ENCODE measurements around the gene ABCG1. TPM values are rescaled to one million over a fixed set of nuclear protein-coding genes. Genes with fewer than 3 reads are reported as not detected.

The ABCG1 gene
- total and polyA plus RNA-seq, 4 donors, result 1.6 to 9.7 (median 5.3) TPM

DNA sequence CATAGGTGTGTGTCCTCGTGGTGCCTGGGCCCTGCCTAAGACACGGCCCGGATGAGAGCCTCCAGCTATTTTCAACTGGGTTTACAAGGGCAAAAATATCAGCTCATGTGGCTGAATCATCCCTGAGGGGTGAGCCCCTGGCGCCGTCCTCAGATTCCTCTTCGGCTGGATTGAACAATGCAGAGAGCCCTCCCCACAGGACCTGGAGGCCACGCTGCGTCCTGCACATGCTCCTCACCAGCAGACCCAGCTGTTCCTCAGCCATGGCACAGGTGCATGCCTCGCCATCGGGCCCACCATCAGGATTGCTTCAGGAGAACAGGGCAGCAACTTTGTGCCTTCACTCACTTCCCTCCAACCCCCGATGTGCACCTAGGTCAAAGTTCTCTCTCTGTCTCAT, 60.9 kb downstream of the ABCG1 start:
- Histone ChIP-seq H3K27me3 (ENCODE audit: control insufficient read depth in 4 of 4, insufficient read depth in 4 of 4, low read length in 3 of 4) (no peaks in the 10 kb centered on the region), H3K9me3 (ENCODE audit: control insufficient read depth in 4 of 4, low read length in 3 of 4) (no peaks in the 10 kb centered on the region), H3K9ac (ENCODE audit: low read depth in 1 of 2, low read length in 2 of 2) (no peak overlapping the region), H3K4me3 (ENCODE audit: low read depth in 1 of 3, low read length in 3 of 3) (no peak overlapping the region), H3K36me3 (ENCODE audit: control insufficient read depth in 4 of 4, insufficient read depth in 3 of 4, low read depth in 1 of 4, low read length in 3 of 4) (no peaks in the 10 kb centered on the region), H3K27ac (ENCODE audit: low read depth in 1 of 2, low read length in 2 of 2) (no peak overlapping the region), H3K4me1 (ENCODE audit: control insufficient read depth in 4 of 4, insufficient read depth in 4 of 4, low read length in 3 of 4) (peaks cover 1 to 11% (median 6%) of the 10 kb centered on the region in 4 donors)
- TF ChIP-seq RXRA (IDR thresholded peaks at IDR 0.05), result no peak
- TF ChIP-seq HNF4A (conservative IDR thresholded peaks at IDR 0.05), result no peak
- TF ChIP-seq SP1 (IDR thresholded peaks at IDR 0.05), result no peak
- TF ChIP-seq, protein P1, sequence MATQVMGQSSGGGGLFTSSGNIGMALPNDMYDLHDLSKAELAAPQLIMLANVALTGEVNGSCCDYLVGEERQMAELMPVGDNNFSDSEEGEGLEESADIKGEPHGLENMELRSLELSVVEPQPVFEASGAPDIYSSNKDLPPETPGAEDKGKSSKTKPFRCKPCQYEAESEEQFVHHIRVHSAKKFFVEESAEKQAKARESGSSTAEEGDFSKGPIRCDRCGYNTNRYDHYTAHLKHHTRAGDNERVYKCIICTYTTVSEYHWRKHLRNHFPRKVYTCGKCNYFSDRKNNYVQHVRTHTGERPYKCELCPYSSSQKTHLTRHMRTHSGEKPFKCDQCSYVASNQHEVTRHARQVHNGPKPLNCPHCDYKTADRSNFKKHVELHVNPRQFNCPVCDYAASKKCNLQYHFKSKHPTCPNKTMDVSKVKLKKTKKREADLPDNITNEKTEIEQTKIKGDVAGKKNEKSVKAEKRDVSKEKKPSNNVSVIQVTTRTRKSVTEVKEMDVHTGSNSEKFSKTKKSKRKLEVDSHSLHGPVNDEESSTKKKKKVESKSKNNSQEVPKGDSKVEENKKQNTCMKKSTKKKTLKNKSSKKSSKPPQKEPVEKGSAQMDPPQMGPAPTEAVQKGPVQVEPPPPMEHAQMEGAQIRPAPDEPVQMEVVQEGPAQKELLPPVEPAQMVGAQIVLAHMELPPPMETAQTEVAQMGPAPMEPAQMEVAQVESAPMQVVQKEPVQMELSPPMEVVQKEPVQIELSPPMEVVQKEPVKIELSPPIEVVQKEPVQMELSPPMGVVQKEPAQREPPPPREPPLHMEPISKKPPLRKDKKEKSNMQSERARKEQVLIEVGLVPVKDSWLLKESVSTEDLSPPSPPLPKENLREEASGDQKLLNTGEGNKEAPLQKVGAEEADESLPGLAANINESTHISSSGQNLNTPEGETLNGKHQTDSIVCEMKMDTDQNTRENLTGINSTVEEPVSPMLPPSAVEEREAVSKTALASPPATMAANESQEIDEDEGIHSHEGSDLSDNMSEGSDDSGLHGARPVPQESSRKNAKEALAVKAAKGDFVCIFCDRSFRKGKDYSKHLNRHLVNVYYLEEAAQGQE (IDR thresholded peaks at IDR 0.05), result no peak
- TF ChIP-seq YY1 (IDR thresholded peaks at IDR 0.05), result no peak
- TF ChIP-seq FOXA1 (IDR thresholded peaks at IDR 0.05), result no peak
- TF ChIP-seq, protein P2, sequence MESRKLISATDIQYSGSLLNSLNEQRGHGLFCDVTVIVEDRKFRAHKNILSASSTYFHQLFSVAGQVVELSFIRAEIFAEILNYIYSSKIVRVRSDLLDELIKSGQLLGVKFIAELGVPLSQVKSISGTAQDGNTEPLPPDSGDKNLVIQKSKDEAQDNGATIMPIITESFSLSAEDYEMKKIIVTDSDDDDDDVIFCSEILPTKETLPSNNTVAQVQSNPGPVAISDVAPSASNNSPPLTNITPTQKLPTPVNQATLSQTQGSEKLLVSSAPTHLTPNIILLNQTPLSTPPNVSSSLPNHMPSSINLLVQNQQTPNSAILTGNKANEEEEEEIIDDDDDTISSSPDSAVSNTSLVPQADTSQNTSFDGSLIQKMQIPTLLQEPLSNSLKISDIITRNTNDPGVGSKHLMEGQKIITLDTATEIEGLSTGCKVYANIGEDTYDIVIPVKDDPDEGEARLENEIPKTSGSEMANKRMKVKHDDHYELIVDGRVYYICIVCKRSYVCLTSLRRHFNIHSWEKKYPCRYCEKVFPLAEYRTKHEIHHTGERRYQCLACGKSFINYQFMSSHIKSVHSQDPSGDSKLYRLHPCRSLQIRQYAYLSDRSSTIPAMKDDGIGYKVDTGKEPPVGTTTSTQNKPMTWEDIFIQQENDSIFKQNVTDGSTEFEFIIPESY (IDR thresholded peaks at IDR 0.05), result no peak
- TF ChIP-seq JUND (IDR thresholded peaks at IDR 0.05), result no peak
- TF ChIP-seq TAF1 (conservative IDR thresholded peaks at IDR 0.05), result no peak
- no peak for TF ChIP-seq HNF4G (IDR thresholded peaks at IDR 0.05)
- no peak for TF ChIP-seq FOXA2 (IDR thresholded peaks at IDR 0.05)
- no peak for DNase-seq (ENCODE audit: low spot score)
- 93% methylated on average over 11 of the region's 11 CpGs for WGBS

DNA sequence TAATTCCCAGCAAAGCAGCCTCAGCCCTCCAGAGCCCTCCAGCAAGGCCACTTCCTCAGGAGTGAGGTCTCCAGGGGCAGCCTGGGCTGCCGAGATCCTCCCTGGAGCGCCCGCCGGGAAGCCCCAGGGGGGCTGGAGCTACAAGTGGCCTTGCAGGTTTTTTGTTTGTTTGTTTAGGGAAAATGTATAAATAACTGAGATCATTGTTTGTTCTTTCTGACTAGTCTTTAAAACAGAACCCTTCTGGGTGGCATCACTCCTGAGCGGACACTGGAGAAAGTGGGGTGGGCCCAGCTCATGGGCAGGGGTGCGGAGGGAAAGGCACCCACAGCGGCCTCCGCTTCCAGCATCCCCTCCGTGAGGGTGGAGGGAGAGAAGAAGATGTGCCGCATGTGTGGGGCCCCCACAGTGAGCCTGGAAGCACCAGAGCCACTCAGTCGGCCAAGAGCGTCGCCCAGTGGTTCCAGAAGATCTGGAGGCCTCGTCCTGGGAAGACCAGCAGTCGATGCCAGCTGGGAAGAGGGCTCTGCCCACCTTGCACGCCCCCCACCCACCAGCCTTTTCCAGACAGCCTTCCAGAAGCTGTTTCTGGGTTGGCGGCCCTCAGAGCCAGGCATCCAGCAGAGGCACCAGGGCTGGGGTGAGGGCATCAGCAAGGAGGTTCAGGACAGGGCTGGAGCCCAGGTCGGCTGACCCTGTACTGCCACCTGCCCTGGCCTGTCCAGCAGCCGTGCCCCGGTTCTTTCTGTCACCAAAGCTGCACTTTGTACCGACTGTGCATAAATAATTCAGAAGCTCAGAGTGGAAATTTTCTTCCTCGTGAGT, 61.6 kb downstream of the ABCG1 start:
- no peak overlapping the region for H3K9ac ChIP-seq (ENCODE audit: low read depth in 1 of 2, low read length in 2 of 2)
- no peaks in the 10 kb centered on the region for H3K27me3 ChIP-seq (ENCODE audit: control insufficient read depth in 4 of 4, insufficient read depth in 4 of 4, low read length in 3 of 4)
- no peak overlapping the region for H3K4me3 ChIP-seq (ENCODE audit: low read depth in 1 of 3, low read length in 3 of 3)
- DNase-seq (ENCODE audit: low spot score), result no peak
- H3K4me1 ChIP-seq (ENCODE audit: control insufficient read depth in 4 of 4, insufficient read depth in 4 of 4, low read length in 3 of 4), result peaks cover 1 to 11% (median 6%) of the 10 kb centered on the region in 4 donors
- H3K27ac ChIP-seq (ENCODE audit: low read depth in 1 of 2, low read length in 2 of 2), result no peak overlapping the region
- H3K9me3 ChIP-seq (ENCODE audit: control insufficient read depth in 4 of 4, low read length in 3 of 4), result no peaks in the 10 kb centered on the region
- WGBS, result 86% methylated on average over 22 of the region's 22 CpGs
- no peaks in the 10 kb centered on the region for H3K36me3 ChIP-seq (ENCODE audit: control insufficient read depth in 4 of 4, insufficient read depth in 3 of 4, low read depth in 1 of 4, low read length in 3 of 4)
- TF ChIP-seq EGR1 (IDR thresholded peaks at IDR 0.05; ENCODE audit: low read depth in 2 of 2) (no peak), JUND (IDR thresholded peaks at IDR 0.05) (no peak), FOXA2 (IDR thresholded peaks at IDR 0.05) (no peak), GABPA (IDR thresholded peaks at IDR 0.05 in 1 of 2, conservative IDR thresholded peaks at IDR 0.05 in 1 of 2) (no peak), SP1 (IDR thresholded peaks at IDR 0.05) (no peak), HNF4G (IDR thresholded peaks at IDR 0.05) (no peak), HNF4A (conservative IDR thresholded peaks at IDR 0.05) (no peak), RAD21 (IDR thresholded peaks at IDR 0.05) (no peak), RXRA (IDR thresholded peaks at IDR 0.05) (no peak), YY1 (IDR thresholded peaks at IDR 0.05) (no peak), FOXA1 (IDR thresholded peaks at IDR 0.05) (no peak), NR2F2 (IDR thresholded peaks at IDR 0.05) (no peak), TAF1 (conservative IDR thresholded peaks at IDR 0.05) (no peak)
- TF ChIP-seq, protein P2 (IDR thresholded peaks at IDR 0.05), result no peak
- TF ChIP-seq, protein P3, sequence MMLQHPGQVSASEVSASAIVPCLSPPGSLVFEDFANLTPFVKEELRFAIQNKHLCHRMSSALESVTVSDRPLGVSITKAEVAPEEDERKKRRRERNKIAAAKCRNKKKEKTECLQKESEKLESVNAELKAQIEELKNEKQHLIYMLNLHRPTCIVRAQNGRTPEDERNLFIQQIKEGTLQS (IDR thresholded peaks at IDR 0.05), result no peak
- TF ChIP-seq, protein P1 (IDR thresholded peaks at IDR 0.05), result no peak
- TF ChIP-seq, protein P4, sequence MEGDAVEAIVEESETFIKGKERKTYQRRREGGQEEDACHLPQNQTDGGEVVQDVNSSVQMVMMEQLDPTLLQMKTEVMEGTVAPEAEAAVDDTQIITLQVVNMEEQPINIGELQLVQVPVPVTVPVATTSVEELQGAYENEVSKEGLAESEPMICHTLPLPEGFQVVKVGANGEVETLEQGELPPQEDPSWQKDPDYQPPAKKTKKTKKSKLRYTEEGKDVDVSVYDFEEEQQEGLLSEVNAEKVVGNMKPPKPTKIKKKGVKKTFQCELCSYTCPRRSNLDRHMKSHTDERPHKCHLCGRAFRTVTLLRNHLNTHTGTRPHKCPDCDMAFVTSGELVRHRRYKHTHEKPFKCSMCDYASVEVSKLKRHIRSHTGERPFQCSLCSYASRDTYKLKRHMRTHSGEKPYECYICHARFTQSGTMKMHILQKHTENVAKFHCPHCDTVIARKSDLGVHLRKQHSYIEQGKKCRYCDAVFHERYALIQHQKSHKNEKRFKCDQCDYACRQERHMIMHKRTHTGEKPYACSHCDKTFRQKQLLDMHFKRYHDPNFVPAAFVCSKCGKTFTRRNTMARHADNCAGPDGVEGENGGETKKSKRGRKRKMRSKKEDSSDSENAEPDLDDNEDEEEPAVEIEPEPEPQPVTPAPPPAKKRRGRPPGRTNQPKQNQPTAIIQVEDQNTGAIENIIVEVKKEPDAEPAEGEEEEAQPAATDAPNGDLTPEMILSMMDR (IDR thresholded peaks at IDR 0.05; ENCODE audit: low read depth, low read length, missing input control), result no peak

Measured in liver (tissue), 9 donors.